Measurements from ENCODE around the gene TEDC2. TPM values are rescaled to one million over a fixed set of nuclear protein-coding genes. Genes with fewer than 3 reads are reported as not detected.
A peak's percentile ranks its signal among the peaks of the same experiment; 100 is the strongest.

TEDC2 gene
- total and polyA plus RNA-seq, 10 of the 15 experiments (the other 5 are each of a cell fraction or from before 2014, with no cell fraction given), result 0.23 to 47.9 (median 19.1) TPM

DNA sequence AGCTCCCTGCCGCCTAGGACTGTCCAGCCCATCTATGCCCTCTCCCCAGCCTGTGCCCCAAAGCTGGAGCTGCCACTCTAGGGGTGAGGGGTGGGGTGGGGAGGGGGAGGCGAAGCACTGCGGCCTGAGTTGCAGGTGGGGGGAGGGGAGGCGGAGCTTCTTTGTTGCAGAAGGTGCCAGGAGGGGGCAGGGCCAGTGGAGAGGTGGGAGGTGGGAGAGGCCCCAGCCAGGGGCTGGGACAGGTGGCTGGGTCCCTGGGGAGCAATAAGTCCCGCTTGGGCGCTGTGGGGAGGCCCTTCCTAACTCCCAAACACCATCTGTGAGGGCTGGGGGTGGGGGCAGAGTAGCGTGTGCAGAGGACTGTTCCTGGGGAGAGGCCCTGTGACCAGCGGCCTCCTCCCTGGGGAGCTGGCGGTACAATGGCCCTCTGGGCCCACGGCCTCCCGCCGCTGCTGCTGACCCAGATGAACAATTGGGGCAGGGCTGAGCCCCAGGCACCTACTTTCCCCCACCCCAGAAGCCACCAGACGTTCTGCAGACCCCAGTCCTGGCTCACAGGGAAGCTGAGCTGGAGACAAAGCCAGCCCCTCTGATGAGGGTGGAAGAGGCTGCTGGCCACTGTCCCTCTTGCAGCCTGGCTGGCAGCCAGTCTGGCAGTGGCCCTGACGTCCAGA lies 9.0 kb downstream of the TEDC2 start:
- Histone ChIP-seq H3K4me2 (ENCODE audit: control insufficient read depth, insufficient read depth) (peak overlapping the region; percentile 90), H3K9ac (ENCODE audit: control insufficient read depth, insufficient read depth, low read length) (peak overlapping the region; percentile 24), H3K27me3 (replicated peaks in 1 of 2; ENCODE audit: control insufficient read depth in 2 of 2, insufficient read depth in 2 of 2, low read length in 1 of 2) (peaks cover 0 to 2% of the 10 kb centered on the region in 2 experiments; a peak in 1 of 4 replicates), H3K9me3 (replicated peaks; ENCODE audit: control insufficient read depth, insufficient read depth, low read length) (no peaks in the 10 kb centered on the region), H3K27ac (ENCODE audit: control insufficient read depth, insufficient read depth) (peak overlapping the region; percentile 24; the same call in 1 of the 2 replicates), H3K36me3 (ENCODE audit: control insufficient read depth in 2 of 2, insufficient read depth in 2 of 2, low read length in 1 of 2) (no peaks in the 10 kb centered on the region), H4K20me1 (ENCODE audit: control insufficient read depth, insufficient read depth) (no peaks in the 10 kb centered on the region), H3K4me1 (ENCODE audit: control insufficient read depth, insufficient read depth, low read length) (peaks cover 17% of the 10 kb centered on the region), H3K4me3 (peak overlapping the region; percentile 72; the same call in 1 of the 2 replicates), H2AFZ (ENCODE audit: control insufficient read depth, low read depth, low read length) (peak overlapping the region; percentile 24; the same call in 1 of the 2 replicates), H3K79me2 (ENCODE audit: control insufficient read depth, insufficient read depth, low read length) (no peaks in the 10 kb centered on the region)
- intact Hi-C loops (cut with micrococcal nuclease; ENCODE audit: unreplicated experiment), result loop anchor here (5.0 kb wide), 1 partner anchor 38 kb away; no protein-coding TSS in a partner anchor
- CTCF ChIA-PET, result interaction anchor here (0.6 to 2.6 kb wide), 11 partner anchors 9 to 314 kb away, joined by 3 to 20 read pairs (median 4); partner anchors contain the start of genes CCNF, TEDC2 and TRAF7
- WGBS (ENCODE audit: insufficient coverage, insufficient replicate concordance, low lambda C conversion rate, missing lambda C conversion rate), result 2% methylated on average over 12 of the region's 14 CpGs
- SMC1A ChIA-PET (ENCODE audit: uncharacterized antibody, unreplicated experiment), result interaction anchor here (0.7 to 2.5 kb wide), 4 partner anchors 10 to 41 kb away, joined by 3 to 8 read pairs (median 6); partner anchors contain the start of gene CCNF
- DNase-seq (ENCODE audit: low read depth, low spot score) (peak; percentile 49), ATAC-seq (peak; percentile 69), FAIRE-seq (no peak)
- no TSS peak for BruUV-seq (replicated peaks)
- RAD21 ChIA-PET (ENCODE audit: unreplicated experiment), result interaction anchor here (0.5 to 3.5 kb wide), 9 partner anchors 9 to 84 kb away, joined by 3 to 17 read pairs (median 4); partner anchors contain the start of genes CCNF and TEDC2
- POLR2A ChIA-PET, result interaction anchor here (0.6 to 2.5 kb wide), 13 partner anchors 9 to 1801 kb away, joined by 3 to 11 read pairs (median 5); partner anchors contain the start of genes ABCA3, ECI1, RHOT2 and TEDC2
- in situ Hi-C loops (cut with MboI), result no loop called here
- TF ChIP-seq RELB (IDR thresholded peaks at IDR 0.05; ENCODE audit: low read depth) (peak; percentile 52; the same call in 1 of the 2 replicates), SP1 (IDR thresholded peaks at IDR 0.05; ENCODE audit: low read depth, low read length) (peak; percentile 52), IRF4 (IDR thresholded peaks at IDR 0.05; ENCODE audit: low read depth, low read length) (0 out of 2 replicates have a peak, but pooled peaks have one; percentile 29), IKZF1 (conservative IDR thresholded peaks at IDR 0.05) (peak; percentile 89), GATAD2B (conservative IDR thresholded peaks at IDR 0.05; ENCODE audit: low read depth) (peak; percentile 95), BHLHE40 (IDR thresholded peaks at IDR 0.05; ENCODE audit: borderline replicate concordance in 1 of 2, low read depth in 2 of 2, low read length in 1 of 2) (peak in 1 of 2 experiments; percentile 75; a peak in 2 of 4 replicates), RB1 (IDR thresholded peaks at IDR 0.05; ENCODE audit: borderline replicate concordance) (peak; percentile 34; the same call in 1 of the 2 replicates), TCF3 (IDR thresholded peaks at IDR 0.05; ENCODE audit: borderline replicate concordance, insufficient read depth, low read depth, low read length) (peak; percentile 92), NR2C1 (IDR thresholded peaks at IDR 0.05) (no peak), CHD4 (IDR thresholded peaks at IDR 0.05) (no peak), MTA2 (IDR thresholded peaks at IDR 0.05; ENCODE audit: low read depth) (peak; percentile 76), SREBF1 (IDR thresholded peaks at IDR 0.05; ENCODE audit: low read length) (no peak), DPF2 (IDR thresholded peaks at IDR 0.05) (peak; percentile 77), ZNF687 (IDR thresholded peaks at IDR 0.05) (peak; percentile 40), EP300 (IDR thresholded peaks at IDR 0.05; ENCODE audit: borderline replicate concordance in 1 of 2, control insufficient read depth in 1 of 2, low read depth in 2 of 2, low read length in 2 of 2) (peak; percentile 12 to 67; a peak in 1 of 4 replicates)
- TF ChIP-seq, protein P1, sequence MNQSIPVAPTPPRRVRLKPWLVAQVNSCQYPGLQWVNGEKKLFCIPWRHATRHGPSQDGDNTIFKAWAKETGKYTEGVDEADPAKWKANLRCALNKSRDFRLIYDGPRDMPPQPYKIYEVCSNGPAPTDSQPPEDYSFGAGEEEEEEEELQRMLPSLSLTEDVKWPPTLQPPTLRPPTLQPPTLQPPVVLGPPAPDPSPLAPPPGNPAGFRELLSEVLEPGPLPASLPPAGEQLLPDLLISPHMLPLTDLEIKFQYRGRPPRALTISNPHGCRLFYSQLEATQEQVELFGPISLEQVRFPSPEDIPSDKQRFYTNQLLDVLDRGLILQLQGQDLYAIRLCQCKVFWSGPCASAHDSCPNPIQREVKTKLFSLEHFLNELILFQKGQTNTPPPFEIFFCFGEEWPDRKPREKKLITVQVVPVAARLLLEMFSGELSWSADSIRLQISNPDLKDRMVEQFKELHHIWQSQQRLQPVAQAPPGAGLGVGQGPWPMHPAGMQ (IDR thresholded peaks at IDR 0.05; ENCODE audit: borderline replicate concordance), result no peak

Data from GM12878 (cell line).